Fibroblast of skin of abdomen (primary cell): Measurements from ENCODE around the gene KDR.

Source experiments
- DNase-seq: peaks from one replicate; pipeline ENCODE4 v3.0.0-alpha.2; 2013

The KDR gene

DNA sequence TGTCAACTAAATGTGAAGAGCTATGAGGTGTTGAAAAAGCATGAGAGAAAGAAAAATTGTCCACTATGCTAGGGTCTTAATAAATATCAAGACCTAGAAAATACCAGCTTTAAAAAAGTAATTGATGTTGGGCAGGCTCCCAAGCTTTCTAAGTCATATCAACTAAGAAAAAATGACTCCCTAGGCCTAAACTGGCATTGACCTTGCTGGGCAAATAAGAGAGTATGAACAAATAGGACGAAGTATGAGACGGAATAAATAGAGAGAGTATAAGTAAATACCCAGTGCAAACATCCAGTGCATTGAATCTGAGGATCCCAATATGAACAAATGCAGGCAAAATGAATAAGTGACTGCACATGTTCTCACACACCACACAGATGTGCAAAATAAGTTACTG is 3.2 kb downstream of the KDR start:
- no peak for DNase-seq

DNA sequence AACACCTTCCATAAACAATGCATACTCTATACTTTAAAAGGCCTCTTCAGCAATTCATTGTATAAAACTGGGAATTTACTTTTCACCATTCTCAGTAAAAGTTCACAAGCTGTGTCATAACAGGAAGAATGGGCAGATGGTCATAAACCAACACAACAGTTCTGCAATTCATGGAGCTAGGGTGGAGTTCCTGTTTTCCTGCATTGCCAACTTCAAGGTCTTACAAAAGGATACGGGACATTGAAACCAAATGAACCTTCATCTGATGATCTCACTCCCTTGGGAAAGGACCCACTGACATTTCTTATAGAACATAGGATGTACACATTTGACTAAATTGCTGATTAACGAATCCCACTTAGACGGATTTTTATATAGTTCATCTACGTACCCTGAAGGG is 4.1 kb downstream of the KDR start:
- no peak for DNase-seq

GRCh38 chr4:55118397-55118796 is 7.0 kb downstream of the KDR start:
- no peak for DNase-seq

GRCh38 chr4:55117511-55117910 is 7.9 kb downstream of the KDR start:
- DNase-seq, result no peak

GRCh38 chr4:55116450-55116849 is 8.9 kb downstream of the KDR start:
- DNase-seq, result peak; percentile 32

DNA sequence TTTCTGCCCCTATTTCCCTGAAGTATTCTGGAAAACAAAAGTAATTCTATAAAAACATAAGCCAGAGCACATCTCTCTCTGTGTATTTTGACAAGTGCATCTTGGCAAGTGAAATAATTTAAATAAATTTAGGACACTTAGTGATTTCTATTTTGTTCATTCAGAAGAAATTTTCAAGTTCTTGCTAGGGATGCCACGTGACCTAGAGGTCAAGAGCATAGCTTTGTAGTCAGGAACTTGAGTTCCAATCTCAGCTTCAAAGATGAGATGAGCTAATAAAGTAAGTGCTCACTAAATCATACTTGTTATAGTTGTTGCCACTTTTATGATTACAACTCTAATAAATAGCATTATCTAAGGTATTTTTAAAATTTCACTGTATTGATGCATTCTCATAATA is 13.8 kb downstream of the KDR start:
- DNase-seq, result no peak

GRCh38 chr4:55110131-55110530 is 15.3 kb downstream of the KDR start:
- no peak for DNase-seq

- no peak for DNase-seq
These were observed 18.3 kb downstream of the KDR start for GRCh38 chr4:55107054-55107453.

DNA sequence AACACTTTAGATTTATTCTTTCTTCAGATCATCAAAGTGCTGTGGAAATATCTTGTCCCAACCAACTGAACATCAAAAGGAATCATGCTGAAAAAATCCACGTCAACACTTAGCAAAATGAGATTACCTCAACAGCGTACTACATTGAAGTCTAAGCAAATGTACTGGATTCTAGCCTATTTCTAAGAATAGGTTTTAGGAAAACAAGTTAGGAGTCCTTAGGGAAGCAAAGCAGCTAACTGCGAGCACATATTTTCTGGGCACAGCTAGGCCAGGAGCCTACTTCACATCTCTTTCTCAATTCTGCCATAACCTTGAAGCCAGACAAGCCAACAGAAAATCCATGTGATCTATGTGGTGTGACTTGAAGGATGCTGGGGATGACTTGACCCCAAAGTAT is 22.2 kb downstream of the KDR start:
- no peak for DNase-seq

- no peak for DNase-seq
These were observed 25.6 kb downstream of the KDR start for GRCh38 chr4:55099816-55100215.

DNA sequence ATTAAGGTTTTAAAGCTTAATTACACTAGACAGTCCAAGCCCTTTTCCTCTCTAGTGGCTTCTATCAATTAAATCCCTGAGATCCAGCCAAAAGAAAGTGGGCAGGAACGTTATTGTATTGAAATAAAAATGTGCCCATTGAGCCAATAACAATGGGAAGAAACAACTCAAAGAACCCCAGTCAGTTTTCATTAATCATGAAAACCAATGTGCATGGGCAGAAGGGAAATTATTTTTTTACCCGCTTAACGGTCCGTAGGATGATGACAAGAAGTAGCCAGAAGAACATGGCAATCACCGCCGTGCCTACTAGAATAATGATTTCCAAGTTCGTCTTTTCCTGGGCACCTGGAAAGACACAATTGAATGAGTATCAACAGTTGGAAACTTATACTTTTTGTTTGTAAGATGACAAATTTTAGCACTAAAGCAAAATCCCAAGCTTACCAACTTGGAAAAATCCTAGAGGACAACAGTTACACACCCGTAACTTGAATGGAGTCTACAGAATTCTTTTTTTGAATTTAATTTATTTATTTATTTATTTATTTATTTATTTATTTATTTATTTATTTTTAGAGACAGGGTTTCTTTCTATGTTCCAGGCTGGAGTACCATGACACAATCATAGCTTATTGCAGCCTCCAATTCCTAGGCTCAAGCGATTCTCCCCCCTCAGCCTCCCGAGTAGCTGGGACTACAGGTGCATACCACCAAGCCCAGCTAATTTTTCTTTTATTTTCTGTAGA is 26.8 kb downstream of the KDR start:
- no peak for DNase-seq

GRCh38 chr4:55096619-55097018 is 28.8 kb downstream of the KDR start:
- DNase-seq, result no peak

DNA sequence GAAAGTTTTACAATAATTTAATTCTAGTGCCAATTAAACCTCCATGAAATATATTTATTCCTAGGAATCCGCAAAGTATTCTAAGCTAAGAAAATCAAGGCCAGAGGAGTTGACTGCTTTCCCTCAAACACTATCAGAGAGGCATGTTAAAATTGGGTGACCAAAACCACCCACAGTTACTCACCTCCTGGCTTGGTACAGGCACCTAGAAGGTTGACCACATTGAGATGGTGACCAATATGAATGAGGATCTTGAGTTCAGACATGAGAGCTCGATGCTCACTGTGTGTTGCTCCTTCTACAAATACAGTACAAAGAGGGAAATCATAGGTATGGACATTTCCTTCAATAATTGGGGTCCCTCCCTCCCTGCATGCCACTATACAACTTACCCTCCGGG is 29.4 kb downstream of the KDR start:
- no peak for DNase-seq

- no peak for DNase-seq
These were observed 32.9 kb downstream of the KDR start for GRCh38 chr4:55092504-55092903.

DNA sequence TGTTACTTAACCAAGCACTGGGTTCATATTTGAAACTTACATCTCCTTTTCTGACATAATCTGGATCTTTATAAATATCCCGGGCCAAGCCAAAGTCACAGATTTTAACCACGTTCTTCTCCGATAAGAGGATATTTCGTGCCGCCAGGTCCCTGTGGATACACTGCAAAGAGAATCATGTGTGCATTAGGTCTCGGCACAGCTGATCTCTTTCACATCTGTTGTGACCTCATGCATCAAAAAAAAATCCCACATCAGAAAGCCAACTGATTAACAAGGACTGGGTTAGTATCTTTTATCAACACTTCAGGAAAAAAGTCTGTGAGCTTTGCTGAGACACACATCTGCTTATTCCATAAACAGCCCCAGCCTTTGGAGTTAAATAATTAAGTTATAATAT is 35.5 kb downstream of the KDR start:
- DNase-seq, result no peak

DNA sequence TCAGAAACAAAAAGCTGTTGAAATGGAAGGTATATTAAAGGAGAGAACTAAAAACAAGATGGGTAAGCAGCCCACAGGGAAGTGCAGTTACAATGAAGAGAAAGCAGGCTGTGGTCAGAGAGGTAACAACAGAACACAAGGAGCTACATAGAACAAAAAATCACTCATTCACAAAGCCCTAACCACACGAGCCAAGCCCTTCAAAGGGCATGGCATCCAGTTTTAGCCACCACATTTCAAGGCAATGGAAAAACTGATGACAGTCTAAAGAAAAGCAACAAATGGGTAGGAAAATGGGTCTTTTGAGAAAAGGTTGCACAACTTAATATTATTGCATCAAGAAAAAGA is 37.5 kb downstream of the KDR start:
- no peak for DNase-seq

DNA sequence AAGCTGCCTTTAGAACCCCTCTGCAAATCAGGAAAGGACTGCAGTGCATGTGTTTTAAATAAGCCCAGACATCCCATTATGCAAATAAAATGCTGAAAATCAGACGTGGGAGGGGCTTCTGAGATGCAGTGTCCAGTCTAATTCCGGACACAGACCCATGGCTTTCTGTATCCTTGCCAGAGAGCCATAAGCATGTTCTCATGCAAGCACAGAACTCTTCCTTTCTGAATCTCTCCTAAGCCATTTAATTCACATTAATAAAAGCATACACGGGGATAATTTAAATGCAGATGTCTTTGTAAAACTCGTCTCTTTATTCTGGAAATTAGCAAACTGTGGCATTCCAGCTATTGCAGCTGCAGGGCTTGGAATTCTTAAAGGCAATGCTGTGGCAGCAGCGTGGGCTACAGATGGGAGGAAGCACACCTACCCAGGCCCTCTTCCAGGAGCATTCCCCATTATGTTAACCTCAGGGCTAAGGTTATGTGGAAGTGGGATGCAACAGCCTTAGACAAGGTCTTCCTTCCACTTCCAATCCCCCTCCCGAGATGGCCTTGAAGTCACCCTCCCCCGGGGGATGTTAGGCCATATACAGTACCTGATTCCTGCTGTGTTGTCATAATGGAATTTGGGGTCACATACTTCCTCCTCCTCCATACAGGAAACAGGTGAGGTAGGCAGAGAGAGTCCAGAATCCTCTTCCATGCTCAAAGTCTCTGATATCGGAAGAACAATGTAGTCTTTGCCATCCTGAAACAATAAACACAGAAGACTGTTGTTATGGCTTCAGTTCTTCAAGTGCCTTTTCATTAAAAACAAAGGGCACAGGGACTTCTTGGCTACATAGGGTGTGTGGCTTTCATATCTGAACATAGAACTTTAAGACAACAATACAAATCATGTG is 38.1 kb downstream of the KDR start:
- DNase-seq, result peak; percentile 27

- DNase-seq, result no peak
These were observed 38.8 kb downstream of the KDR start for GRCh38 chr4:55086578-55086977.

- no peak for DNase-seq
These were observed 41.7 kb downstream of the KDR start for GRCh38 chr4:55083735-55084134.

DNA sequence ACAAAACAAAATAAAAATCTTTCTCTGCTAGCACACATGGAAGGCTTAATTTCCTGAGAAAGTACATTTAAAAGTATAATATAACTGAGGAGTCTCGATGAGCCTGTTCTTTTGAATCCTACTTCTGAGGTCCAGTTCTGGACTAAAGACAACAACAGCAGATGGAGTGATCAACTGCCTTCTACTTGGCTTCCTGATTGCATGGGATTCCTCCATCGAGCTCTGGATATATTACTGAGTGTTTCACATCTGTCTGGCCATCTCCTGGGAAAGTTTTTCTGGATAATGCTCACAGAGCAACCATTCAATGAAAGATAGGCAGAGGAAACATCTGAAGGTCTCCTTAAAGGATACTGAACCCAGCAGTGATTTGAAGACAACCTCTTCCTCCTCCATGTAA is 42.6 kb downstream of the KDR start:
- DNase-seq, result no peak

- DNase-seq, result peak; percentile 73
These were observed 45.1 kb downstream of the KDR start for GRCh38 chr4:55080174-55080865.

GRCh38 chr4:55079451-55080173 is 45.8 kb downstream of the KDR start:
- peak; percentile 3 for DNase-seq

DNA sequence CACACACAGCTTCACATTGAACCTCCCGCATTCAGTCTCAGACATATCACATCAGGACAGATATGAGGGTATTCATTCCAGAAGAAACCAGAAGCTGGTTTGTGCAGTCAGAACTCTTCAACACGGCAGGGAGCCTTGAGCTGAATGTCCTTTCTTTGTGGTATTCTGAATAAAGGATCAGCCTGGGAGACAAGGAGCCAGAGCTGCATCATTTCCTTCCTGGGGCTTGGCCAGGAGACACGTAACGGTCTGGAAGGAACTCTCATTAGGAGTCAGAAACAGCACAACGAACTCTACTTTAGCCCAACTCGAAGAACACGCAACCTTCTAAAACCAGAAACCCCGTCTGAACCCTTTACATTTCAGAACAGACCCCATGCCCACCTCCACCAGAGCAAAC is 46.4 kb downstream of the KDR start:
- DNase-seq, result peak; percentile 74
